ENCODE measurements around the gene ZC3HAV1.

Gene ZC3HAV1

DNA sequence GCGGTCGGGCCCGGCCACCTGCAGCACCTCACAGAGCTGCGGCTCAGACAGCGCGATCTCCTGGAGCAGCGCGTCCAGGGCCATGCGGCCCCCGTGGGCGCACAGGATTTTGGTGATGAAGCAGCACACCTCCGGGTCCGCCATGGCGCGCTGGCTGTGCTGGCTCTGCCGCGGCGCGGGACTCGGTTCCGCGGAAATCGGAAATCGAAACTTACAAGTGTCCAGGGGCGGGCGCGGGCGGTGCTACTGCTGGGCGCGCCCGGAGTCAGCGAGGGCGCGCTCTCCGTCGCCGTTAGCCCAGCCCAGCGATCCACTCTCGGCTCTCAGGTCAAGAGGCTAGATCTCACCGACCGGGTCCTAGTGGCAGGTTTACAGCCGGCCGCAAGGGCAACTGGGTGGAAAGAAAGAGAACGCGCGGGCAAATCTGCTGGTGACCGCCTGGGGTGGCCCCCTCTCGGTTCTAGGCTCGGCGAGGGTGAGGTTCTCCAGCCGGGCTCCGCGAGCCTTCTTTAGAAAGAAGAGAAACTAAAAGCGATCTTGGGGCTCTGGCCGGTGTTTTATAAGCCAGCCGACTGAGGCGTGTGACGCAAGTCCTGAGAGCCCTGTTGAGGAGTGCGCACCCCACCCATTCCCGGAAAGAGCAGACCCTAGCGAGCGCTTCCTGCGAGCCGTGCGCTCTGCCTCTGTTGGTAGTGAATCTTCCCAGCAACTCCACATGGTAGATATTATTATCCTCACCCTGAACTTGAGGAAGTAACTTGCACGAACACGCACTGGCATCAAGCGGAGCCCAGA is at the start of gene ZC3HAV1 (continued):
- TF ChIP-seq, protein P1, sequence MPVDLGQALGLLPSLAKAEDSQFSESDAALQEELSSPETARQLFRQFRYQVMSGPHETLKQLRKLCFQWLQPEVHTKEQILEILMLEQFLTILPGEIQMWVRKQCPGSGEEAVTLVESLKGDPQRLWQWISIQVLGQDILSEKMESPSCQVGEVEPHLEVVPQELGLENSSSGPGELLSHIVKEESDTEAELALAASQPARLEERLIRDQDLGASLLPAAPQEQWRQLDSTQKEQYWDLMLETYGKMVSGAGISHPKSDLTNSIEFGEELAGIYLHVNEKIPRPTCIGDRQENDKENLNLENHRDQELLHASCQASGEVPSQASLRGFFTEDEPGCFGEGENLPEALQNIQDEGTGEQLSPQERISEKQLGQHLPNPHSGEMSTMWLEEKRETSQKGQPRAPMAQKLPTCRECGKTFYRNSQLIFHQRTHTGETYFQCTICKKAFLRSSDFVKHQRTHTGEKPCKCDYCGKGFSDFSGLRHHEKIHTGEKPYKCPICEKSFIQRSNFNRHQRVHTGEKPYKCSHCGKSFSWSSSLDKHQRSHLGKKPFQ (tag by site-specific recombination; IDR thresholded peaks at IDR 0.05), result no peak
- TF ChIP-seq ZFP3 (tag by site-specific recombination; IDR thresholded peaks at IDR 0.05; ENCODE audit: low read depth) (no peak), ZNF560 (tag by site-specific recombination; IDR thresholded peaks at IDR 0.05; ENCODE audit: borderline replicate concordance) (no peak), ZNF561 (tag by site-specific recombination; IDR thresholded peaks at IDR 0.05; ENCODE audit: borderline replicate concordance) (peak; percentile 66; the same call in 1 of the 2 replicates), ZNF792 (tag by site-specific recombination; IDR thresholded peaks at IDR 0.05) (no peak), GLI4 (tag by site-specific recombination; IDR thresholded peaks at IDR 0.05) (peak; percentile 85; the same call in 1 of the 2 replicates), ZNF529 (tag by site-specific recombination; IDR thresholded peaks at IDR 0.05; ENCODE audit: insufficient replicate concordance) (no peak), ZNF521 (tag by site-specific recombination; IDR thresholded peaks at IDR 0.05) (no peak), GLIS2 (tag by site-specific recombination; IDR thresholded peaks at IDR 0.05) (peak; percentile 75; the same call in 1 of the 2 replicates), OVOL3 (tag by site-specific recombination; IDR thresholded peaks at IDR 0.05) (no peak), ZNF391 (tag by site-specific recombination; IDR thresholded peaks at IDR 0.05; ENCODE audit: borderline replicate concordance, low read depth) (no peak), ZNF354C (tag by site-specific recombination; IDR thresholded peaks at IDR 0.05; ENCODE audit: borderline replicate concordance, low read depth) (no peak), ZNF830 (tag by site-specific recombination; IDR thresholded peaks at IDR 0.05; ENCODE audit: low read depth) (no peak), ZNF768 (tag by site-specific recombination; IDR thresholded peaks at IDR 0.05) (no peak), KLF16 (tag by site-specific recombination; IDR thresholded peaks at IDR 0.05) (no peak; the same call in none of the 2 replicates), ZNF202 (tag by site-specific recombination; IDR thresholded peaks at IDR 0.05; ENCODE audit: borderline replicate concordance) (no peak), ZNF664 (tag by site-specific recombination; IDR thresholded peaks at IDR 0.05) (no peak), HOXC10 (CRISPR knock-in tag; IDR thresholded peaks at IDR 0.05) (no peak), ZNF624 (tag by site-specific recombination; IDR thresholded peaks at IDR 0.05) (no peak), ZNF426 (tag by site-specific recombination; IDR thresholded peaks at IDR 0.05) (no peak), ZNF629 (tag by site-specific recombination; IDR thresholded peaks at IDR 0.05) (peak; percentile 36; the same call in 1 of the 2 replicates), ZNF658 (tag by site-specific recombination; IDR thresholded peaks at IDR 0.05) (no peak), ZNF843 (tag by site-specific recombination; IDR thresholded peaks at IDR 0.05) (no peak), ZNF530 (tag by site-specific recombination; IDR thresholded peaks at IDR 0.05; ENCODE audit: low read depth) (no peak)
- TF ChIP-seq, protein P2, sequence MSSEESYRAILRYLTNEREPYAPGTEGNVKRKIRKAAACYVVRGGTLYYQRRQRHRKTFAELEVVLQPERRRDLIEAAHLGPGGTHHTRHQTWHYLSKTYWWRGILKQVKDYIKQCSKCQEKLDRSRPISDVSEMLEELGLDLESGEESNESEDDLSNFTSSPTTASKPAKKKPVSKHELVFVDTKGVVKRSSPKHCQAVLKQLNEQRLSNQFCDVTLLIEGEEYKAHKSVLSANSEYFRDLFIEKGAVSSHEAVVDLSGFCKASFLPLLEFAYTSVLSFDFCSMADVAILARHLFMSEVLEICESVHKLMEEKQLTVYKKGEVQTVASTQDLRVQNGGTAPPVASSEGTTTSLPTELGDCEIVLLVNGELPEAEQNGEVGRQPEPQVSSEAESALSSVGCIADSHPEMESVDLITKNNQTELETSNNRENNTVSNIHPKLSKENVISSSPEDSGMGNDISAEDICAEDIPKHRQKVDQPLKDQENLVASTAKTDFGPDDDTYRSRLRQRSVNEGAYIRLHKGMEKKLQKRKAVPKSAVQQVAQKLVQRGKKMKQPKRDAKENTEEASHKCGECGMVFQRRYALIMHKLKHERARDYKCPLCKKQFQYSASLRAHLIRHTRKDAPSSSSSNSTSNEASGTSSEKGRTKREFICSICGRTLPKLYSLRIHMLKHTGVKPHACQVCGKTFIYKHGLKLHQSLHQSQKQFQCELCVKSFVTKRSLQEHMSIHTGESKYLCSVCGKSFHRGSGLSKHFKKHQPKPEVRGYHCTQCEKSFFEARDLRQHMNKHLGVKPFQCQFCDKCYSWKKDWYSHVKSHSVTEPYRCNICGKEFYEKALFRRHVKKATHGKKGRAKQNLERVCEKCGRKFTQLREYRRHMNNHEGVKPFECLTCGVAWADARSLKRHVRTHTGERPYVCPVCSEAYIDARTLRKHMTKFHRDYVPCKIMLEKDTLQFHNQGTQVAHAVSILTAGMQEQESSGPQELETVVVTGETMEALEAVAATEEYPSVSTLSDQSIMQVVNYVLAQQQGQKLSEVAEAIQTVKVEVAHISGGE (tag by site-specific recombination; conservative IDR thresholded peaks at IDR 0.05; ENCODE audit: low read depth), result peak; percentile 61; the same call in 1 of the 2 replicates
- TF ChIP-seq, protein P3, sequence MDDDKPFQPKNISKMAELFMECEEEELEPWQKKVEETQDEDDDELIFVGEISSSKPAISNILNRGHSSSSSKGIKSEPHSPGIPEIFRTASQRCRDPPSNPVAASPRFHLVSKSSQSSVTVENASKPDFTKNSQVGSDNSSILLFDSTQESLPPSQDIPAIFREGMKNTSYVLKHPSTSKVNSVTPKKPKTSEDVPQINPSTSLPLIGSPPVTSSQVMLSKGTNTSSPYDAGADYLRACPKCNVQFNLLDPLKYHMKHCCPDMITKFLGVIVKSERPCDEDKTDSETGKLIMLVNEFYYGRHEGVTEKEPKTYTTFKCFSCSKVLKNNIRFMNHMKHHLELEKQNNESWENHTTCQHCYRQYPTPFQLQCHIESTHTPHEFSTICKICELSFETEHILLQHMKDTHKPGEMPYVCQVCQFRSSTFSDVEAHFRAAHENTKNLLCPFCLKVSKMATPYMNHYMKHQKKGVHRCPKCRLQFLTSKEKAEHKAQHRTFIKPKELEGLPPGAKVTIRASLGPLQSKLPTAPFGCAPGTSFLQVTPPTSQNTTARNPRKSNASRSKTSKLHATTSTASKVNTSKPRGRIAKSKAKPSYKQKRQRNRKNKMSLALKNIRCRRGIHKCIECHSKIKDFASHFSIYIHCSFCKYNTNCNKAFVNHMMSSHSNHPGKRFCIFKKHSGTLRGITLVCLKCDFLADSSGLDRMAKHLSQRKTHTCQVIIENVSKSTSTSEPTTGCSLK (tag by site-specific recombination; IDR thresholded peaks at IDR 0.05), result no peak
- TF ChIP-seq, protein P4, sequence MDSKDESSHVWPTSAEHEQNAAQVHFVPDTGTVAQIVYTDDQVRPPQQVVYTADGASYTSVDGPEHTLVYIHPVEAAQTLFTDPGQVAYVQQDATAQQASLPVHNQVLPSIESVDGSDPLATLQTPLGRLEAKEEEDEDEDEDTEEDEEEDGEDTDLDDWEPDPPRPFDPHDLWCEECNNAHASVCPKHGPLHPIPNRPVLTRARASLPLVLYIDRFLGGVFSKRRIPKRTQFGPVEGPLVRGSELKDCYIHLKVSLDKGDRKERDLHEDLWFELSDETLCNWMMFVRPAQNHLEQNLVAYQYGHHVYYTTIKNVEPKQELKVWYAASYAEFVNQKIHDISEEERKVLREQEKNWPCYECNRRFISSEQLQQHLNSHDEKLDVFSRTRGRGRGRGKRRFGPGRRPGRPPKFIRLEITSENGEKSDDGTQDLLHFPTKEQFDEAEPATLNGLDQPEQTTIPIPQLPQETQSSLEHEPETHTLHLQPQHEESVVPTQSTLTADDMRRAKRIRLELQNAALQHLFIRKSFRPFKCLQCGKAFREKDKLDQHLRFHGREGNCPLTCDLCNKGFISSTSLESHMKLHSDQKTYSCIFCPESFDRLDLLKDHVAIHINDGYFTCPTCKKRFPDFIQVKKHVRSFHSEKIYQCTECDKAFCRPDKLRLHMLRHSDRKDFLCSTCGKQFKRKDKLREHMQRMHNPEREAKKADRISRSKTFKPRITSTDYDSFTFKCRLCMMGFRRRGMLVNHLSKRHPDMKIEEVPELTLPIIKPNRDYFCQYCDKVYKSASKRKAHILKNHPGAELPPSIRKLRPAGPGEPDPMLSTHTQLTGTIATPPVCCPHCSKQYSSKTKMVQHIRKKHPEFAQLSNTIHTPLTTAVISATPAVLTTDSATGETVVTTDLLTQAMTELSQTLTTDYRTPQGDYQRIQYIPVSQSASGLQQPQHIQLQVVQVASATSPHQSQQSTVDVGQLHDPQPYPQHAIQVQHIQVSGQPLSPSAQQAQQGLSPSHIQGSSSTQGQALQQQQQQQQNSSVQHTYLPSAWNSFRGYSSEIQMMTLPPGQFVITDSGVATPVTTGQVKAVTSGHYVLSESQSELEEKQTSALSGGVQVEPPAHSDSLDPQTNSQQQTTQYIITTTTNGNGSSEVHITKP (tag by site-specific recombination; IDR thresholded peaks at IDR 0.05), result peak; percentile 67
- TF ChIP-seq, protein P5, sequence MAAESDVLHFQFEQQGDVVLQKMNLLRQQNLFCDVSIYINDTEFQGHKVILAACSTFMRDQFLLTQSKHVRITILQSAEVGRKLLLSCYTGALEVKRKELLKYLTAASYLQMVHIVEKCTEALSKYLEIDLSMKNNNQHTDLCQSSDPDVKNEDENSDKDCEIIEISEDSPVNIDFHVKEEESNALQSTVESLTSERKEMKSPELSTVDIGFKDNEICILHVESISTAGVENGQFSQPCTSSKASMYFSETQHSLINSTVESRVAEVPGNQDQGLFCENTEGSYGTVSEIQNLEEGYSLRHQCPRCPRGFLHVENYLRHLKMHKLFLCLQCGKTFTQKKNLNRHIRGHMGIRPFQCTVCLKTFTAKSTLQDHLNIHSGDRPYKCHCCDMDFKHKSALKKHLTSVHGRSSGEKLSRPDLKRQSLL (tag by site-specific recombination; IDR thresholded peaks at IDR 0.05), result no peak

Measured in HEK293 (cell line).